OCI-LY3 (cell line): Measurements from ENCODE around the gene MCF2L2.

Source experiments
- H2AFZ ChIP-seq: fragments of 200-600, 300-600 bp; shearing (Covaris generic); 2 replicates; pipeline ENCODE4 v1.6.0; 2014; ENCODE audit warnings: antibody characterized with exemption, low read depth, low read length
- H3K27ac ChIP-seq: fragments of 200-600, 300-600 bp; sonication (generic); 2 replicates; pipeline ENCODE4 v1.5.1; 2014; ENCODE audit warnings: mild to moderate bottlenecking, low read length, moderate library complexity, mixed read lengths
- H3K27me3 ChIP-seq: fragments of 200-600, 300-600 bp; sonication (generic); 2 replicates; pipeline ENCODE4 v1.6.1; 2014; ENCODE audit warnings: low read depth, low read length, mixed read lengths
- H3K36me3 ChIP-seq: fragments of 200-600, 300-600 bp; sonication (generic); replicated peaks from 2 replicates; pipeline ENCODE3; 2014; ENCODE audit warnings: low read depth, low read length, mixed read lengths
- H3K4me1 ChIP-seq: fragments of 300-600, 200-600 bp; sonication (generic); 2 replicates; pipeline ENCODE4 v1.6.1; 2014; ENCODE audit warnings: low read length, mixed read lengths
- H3K4me2 ChIP-seq: fragments of 200-600, 300-600 bp; sonication (generic); 2 replicates; pipeline ENCODE4 v1.6.1; 2014; ENCODE audit warnings: low read length, mixed read lengths
- H3K4me3 ChIP-seq: fragments of 300-600, 200-600 bp; sonication (generic); 2 replicates; pipeline ENCODE4 v1.5.1; 2014; ENCODE audit warnings: antibody characterized with exemption, mild to moderate bottlenecking, low read length, moderate library complexity
- H3K79me2 ChIP-seq: fragments of 300-600, 200-600 bp; shearing (Covaris generic); 2 replicates; pipeline ENCODE4 v1.6.1; 2014; ENCODE audit warnings: mild to moderate bottlenecking, low read length, mixed read lengths
- H3K9ac ChIP-seq: fragments of 300-600, 200-600 bp; shearing (Covaris generic); 2 replicates; pipeline ENCODE4 v1.6.0; 2014; ENCODE audit warnings: mild to moderate bottlenecking, low read length, moderate library complexity
- H3K9me3 ChIP-seq: fragments of 200-600, 300-600 bp; shearing (Covaris generic); 2 replicates; pipeline ENCODE4 v1.6.1; 2014; ENCODE audit warnings: low read length, mixed read lengths; ENCODE audit not compliant: insufficient read depth
- H4K20me1 ChIP-seq: fragments of 200-600, 300-600 bp; sonication (generic); 2 replicates; pipeline ENCODE4 v1.6.1; 2016; ENCODE audit warnings: low read length, mixed read lengths; ENCODE audit not compliant: insufficient read depth
- EZH2phosphoT487 ChIP-seq: fragments of 200-600 bp; shearing (Covaris generic); IDR thresholded peaks from 2 replicates; pipeline ENCODE4 v1.6.1; 2018; ENCODE audit warnings: antibody characterized with exemption, mixed run types, low read depth
- TF ChIP-seq, protein P1 (sequence below): fragments of 200-600, 300-600 bp; sonication (generic); IDR thresholded peaks from 2 replicates; pipeline ENCODE4 v1.5.1; 2014; ENCODE audit warnings: antibody characterized with exemption, low read length, low read depth

Gene MCF2L2

DNA sequence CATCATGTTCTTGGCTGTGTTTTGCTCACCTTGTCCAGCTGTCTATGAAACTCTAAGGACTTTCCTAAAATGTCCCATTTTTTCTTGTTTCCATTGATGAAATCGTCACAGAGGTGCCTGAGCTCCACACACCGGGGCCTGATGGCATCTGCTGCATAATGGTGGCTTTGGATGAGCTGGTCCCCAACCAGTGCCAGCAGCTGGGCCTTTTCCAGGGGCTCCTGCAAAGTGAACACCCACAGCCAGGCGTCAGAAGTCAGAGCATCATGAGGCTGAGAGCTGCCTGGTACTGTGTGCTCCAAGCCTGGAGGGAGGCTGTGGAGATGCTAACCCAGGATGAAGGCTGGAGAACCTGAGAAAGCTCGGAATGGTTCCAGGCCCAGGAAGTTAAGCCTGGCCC lies 128.4 kb downstream of the MCF2L2 start:
- Histone ChIP-seq H3K27me3 (no peaks in the 10 kb centered on the region), H3K9ac (no peak overlapping the region), H3K4me1 (no peaks in the 10 kb centered on the region), H2AFZ (no peak overlapping the region), H3K4me3 (no peak overlapping the region), H3K4me2 (no peak overlapping the region), H4K20me1 (no peaks in the 10 kb centered on the region), H3K36me3 (no peaks in the 10 kb centered on the region), H3K9me3 (no peaks in the 10 kb centered on the region), H3K79me2 (no peaks in the 10 kb centered on the region), H3K27ac (no peak overlapping the region)
- TF ChIP-seq, protein P1, sequence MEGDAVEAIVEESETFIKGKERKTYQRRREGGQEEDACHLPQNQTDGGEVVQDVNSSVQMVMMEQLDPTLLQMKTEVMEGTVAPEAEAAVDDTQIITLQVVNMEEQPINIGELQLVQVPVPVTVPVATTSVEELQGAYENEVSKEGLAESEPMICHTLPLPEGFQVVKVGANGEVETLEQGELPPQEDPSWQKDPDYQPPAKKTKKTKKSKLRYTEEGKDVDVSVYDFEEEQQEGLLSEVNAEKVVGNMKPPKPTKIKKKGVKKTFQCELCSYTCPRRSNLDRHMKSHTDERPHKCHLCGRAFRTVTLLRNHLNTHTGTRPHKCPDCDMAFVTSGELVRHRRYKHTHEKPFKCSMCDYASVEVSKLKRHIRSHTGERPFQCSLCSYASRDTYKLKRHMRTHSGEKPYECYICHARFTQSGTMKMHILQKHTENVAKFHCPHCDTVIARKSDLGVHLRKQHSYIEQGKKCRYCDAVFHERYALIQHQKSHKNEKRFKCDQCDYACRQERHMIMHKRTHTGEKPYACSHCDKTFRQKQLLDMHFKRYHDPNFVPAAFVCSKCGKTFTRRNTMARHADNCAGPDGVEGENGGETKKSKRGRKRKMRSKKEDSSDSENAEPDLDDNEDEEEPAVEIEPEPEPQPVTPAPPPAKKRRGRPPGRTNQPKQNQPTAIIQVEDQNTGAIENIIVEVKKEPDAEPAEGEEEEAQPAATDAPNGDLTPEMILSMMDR = no peak
- TF ChIP-seq EZH2phosphoT487 = no peak

- Histone ChIP-seq H3K79me2 (no peaks in the 10 kb centered on the region), H2AFZ (no peak overlapping the region), H3K36me3 (no peaks in the 10 kb centered on the region), H3K9me3 (no peaks in the 10 kb centered on the region), H3K4me3 (no peak overlapping the region), H4K20me1 (no peaks in the 10 kb centered on the region), H3K27me3 (no peaks in the 10 kb centered on the region), H3K4me2 (no peak overlapping the region), H3K9ac (no peak overlapping the region), H3K4me1 (no peaks in the 10 kb centered on the region), H3K27ac (no peak overlapping the region)
- TF ChIP-seq EZH2phosphoT487 = no peak
- TF ChIP-seq, protein P1 = no peak
Observed at GRCh38 chr3:183298701-183299153, 129.7 kb downstream of the MCF2L2 start.

GRCh38 chr3:183296944-183297343 lies 131.5 kb downstream of the MCF2L2 start:
- H3K9me3 ChIP-seq = no peaks in the 10 kb centered on the region
- no peak for TF ChIP-seq EZH2phosphoT487
- TF ChIP-seq, protein P1 = no peak
- no peak overlapping the region for H3K4me2 ChIP-seq
- H3K27ac ChIP-seq = no peak overlapping the region
- H3K9ac ChIP-seq = no peak overlapping the region
- H3K4me1 ChIP-seq = no peaks in the 10 kb centered on the region
- H2AFZ ChIP-seq = no peak overlapping the region
- no peaks in the 10 kb centered on the region for H4K20me1 ChIP-seq
- H3K4me3 ChIP-seq = no peak overlapping the region
- no peaks in the 10 kb centered on the region for H3K36me3 ChIP-seq
- H3K27me3 ChIP-seq = no peaks in the 10 kb centered on the region
- no peaks in the 10 kb centered on the region for H3K79me2 ChIP-seq

DNA sequence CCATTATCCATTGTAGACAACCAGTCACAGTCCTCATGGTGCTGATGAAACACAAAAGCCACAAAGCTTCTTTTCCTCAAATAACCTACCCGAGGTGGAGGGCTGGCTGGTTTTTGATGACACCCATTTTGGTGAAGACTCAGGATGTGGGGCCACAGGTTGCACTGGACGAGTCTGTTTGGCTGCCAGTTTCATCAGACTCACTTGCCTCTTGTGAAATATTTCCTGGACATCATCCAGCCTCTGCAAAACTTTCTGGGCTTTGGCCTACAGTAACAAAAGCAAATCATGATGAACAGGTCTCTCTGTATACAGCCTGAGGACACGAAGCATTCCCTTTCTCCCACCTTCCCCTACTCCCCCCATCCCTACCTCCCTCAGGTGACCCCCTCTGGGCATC lies 133.2 kb downstream of the MCF2L2 start:
- no peak overlapping the region for H3K9ac ChIP-seq
- H3K27me3 ChIP-seq = no peaks in the 10 kb centered on the region
- H3K36me3 ChIP-seq = no peaks in the 10 kb centered on the region
- H3K9me3 ChIP-seq = no peaks in the 10 kb centered on the region
- TF ChIP-seq, protein P1 = no peak
- no peak for TF ChIP-seq EZH2phosphoT487
- no peaks in the 10 kb centered on the region for H4K20me1 ChIP-seq
- H2AFZ ChIP-seq = no peak overlapping the region
- no peak overlapping the region for H3K4me2 ChIP-seq
- H3K4me3 ChIP-seq = no peak overlapping the region
- H3K79me2 ChIP-seq = no peaks in the 10 kb centered on the region
- no peaks in the 10 kb centered on the region for H3K4me1 ChIP-seq
- H3K27ac ChIP-seq = no peak overlapping the region
